HUES48 (cell line): ENCODE data around the gene RALGAPA2.

ENCODE experiments used
- H3K27ac ChIP-seq: one replicate; pipeline ENCODE4 v1.7.0; 2013; ENCODE audit warnings: low read depth, low read length, inconsistent platforms
- H3K27me3 ChIP-seq: 2 replicates; pipeline ENCODE4 v1.6.1; 2013; ENCODE audit warnings: mild to moderate bottlenecking, low read length; ENCODE audit not compliant: control insufficient read depth, insufficient read depth
- H3K36me3 ChIP-seq: 2 replicates; pipeline ENCODE4 v1.6.1; 2013; ENCODE audit warnings: low read length; ENCODE audit not compliant: control insufficient read depth, insufficient read depth
- H3K4me1 ChIP-seq: 2 replicates; pipeline ENCODE4 v1.6.1; 2013; ENCODE audit warnings: mild to moderate bottlenecking, low read length; ENCODE audit not compliant: control insufficient read depth, insufficient read depth
- H3K4me3 ChIP-seq: 2 replicates; pipeline ENCODE4 v1.5.1; 2013; ENCODE audit warnings: mild to moderate bottlenecking, low read depth, low read length
- H3K9ac ChIP-seq: 2 replicates; pipeline ENCODE4 v1.6.1; 2013; ENCODE audit warnings: mild to moderate bottlenecking, low read depth, low read length, moderate library complexity
- H3K9me3 ChIP-seq: 2 replicates; pipeline ENCODE4 v1.6.1; 2013; ENCODE audit warnings: low read length; ENCODE audit not compliant: control insufficient read depth, insufficient read depth

Gene RALGAPA2

GRCh38 chr20:20407891-20408805 is 304.3 kb downstream of the RALGAPA2 start:
- peaks cover 49% of the 10 kb centered on the region for H3K4me1 ChIP-seq
- no peaks in the 10 kb centered on the region for H3K36me3 ChIP-seq
- H3K4me3 ChIP-seq, result no peak overlapping the region
- H3K27ac ChIP-seq, result no peak overlapping the region
- H3K9ac ChIP-seq, result no peak overlapping the region
- H3K9me3 ChIP-seq, result no peaks in the 10 kb centered on the region
- H3K27me3 ChIP-seq, result no peaks in the 10 kb centered on the region

DNA sequence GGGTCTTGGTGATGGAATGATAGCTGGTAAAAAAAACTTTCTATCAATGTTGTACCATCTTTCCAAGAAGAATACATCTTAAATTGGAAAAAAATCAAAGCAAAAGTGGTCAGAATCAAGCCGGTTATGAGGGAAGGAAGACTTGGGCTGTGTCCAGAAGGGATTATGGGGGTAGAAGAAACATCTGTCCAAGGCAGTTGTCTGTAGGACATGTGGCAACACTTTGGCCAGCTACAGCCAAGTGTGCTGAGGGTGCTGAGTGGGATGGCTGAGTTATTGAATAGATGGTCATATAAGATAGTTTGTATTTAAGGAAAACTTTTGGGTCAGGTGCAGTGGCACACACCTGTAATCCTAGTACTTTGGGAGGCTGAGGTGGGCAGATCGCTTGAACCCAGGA is 306.1 kb downstream of the RALGAPA2 start:
- Histone ChIP-seq H3K9me3 (no peaks in the 10 kb centered on the region), H3K9ac (no peak overlapping the region), H3K4me1 (peaks cover 32% of the 10 kb centered on the region), H3K36me3 (no peaks in the 10 kb centered on the region), H3K4me3 (no peak overlapping the region), H3K27ac (no peak overlapping the region), H3K27me3 (no peaks in the 10 kb centered on the region)

DNA sequence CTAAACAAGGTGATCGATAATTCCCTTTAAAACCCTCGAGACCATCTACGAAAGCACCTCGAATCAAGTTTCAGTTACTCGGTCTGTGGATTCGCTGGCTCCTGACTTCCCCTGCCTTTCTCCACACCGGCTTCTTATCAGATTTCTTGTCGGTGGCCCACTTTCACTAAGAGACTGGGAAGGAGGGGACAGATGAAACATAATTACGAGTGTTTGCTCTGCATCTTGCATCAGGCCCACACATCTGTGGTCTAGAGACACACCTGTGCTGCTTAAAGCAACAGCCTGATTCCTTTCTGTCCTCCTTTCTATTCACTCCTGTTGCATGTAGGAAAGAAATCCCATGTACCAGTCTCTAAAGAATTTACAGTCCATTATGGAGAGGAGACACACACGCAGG is 306.8 kb downstream of the RALGAPA2 start:
- Histone ChIP-seq H3K27me3 (no peaks in the 10 kb centered on the region), H3K9ac (no peak overlapping the region), H3K4me3 (no peak overlapping the region), H3K9me3 (no peaks in the 10 kb centered on the region), H3K36me3 (no peaks in the 10 kb centered on the region), H3K4me1 (peaks cover 25% of the 10 kb centered on the region), H3K27ac (no peak overlapping the region)

DNA sequence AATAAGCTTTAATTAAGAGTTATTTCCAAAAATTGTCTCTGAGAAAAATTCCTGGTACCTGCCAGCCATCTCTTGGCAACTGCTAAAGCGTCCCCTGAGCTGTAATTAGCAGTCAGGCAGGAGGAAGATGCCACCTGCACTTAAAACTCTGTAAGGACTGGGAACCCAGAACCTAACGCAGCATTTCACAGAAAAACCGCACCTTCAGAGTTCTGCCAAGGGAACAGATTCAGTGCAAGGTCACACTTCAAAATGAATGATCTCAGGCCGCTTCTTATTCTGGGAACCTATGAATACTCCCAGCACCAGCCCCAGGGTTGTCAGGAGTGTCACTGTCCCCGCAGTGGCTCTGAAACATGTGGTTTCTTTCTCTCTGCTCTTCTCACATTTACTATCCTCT is 307.8 kb downstream of the RALGAPA2 start:
- H3K27ac ChIP-seq, result no peak overlapping the region

DNA sequence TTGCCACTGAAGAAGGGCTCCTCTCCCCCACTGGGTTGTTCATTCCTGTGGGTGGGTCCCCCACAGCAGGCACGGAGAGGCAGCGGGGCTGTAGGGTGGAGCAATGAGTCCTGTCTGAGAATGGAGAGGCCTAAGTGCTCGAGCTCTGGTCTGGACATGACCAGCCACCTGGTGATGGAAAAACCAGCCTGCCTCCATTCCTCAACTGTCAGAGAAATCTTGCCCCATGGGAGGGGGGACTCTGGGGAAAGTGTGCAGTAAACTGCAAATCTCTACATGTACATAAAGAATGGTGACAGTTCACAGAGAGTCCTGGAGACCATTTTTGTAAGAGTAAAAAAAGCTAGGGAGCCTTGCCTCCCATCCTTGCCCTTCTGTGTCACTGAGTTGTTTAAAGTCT is 310.5 kb downstream of the RALGAPA2 start:
- Histone ChIP-seq H3K27me3 (no peaks in the 10 kb centered on the region), H3K9ac (no peak overlapping the region), H3K27ac (no peak overlapping the region), H3K4me1 (no peaks in the 10 kb centered on the region), H3K36me3 (no peaks in the 10 kb centered on the region), H3K4me3 (no peak overlapping the region), H3K9me3 (no peaks in the 10 kb centered on the region)

More for the DNA sequence above, 307.8 kb downstream of the RALGAPA2 start:
- Histone ChIP-seq H3K36me3 (no peaks in the 10 kb centered on the region), H3K27me3 (no peaks in the 10 kb centered on the region), H3K9ac (no peak overlapping the region), H3K4me1 (peaks cover 15% of the 10 kb centered on the region; the same call in 1 of the 2 replicates), H3K9me3 (no peaks in the 10 kb centered on the region), H3K4me3 (no peak overlapping the region)

- no peaks in the 10 kb centered on the region for H3K27me3 ChIP-seq
- H3K36me3 ChIP-seq, result no peaks in the 10 kb centered on the region
- H3K9me3 ChIP-seq, result no peaks in the 10 kb centered on the region
- no peak overlapping the region for H3K27ac ChIP-seq
- H3K9ac ChIP-seq, result no peak overlapping the region
- H3K4me1 ChIP-seq, result 0 out of 2 replicates have a peak, but pooled peaks cover 7% of the 10 kb centered on the region
- no peak overlapping the region for H3K4me3 ChIP-seq
Measured at GRCh38 chr20:20399531-20400500, 312.6 kb downstream of the RALGAPA2 start.

GRCh38 chr20:20398123-20398522 is 314.3 kb downstream of the RALGAPA2 start:
- Histone ChIP-seq H3K9me3 (no peaks in the 10 kb centered on the region), H3K4me3 (no peak overlapping the region), H3K36me3 (no peaks in the 10 kb centered on the region), H3K4me1 (0 out of 2 replicates have a peak, but pooled peaks cover 7% of the 10 kb centered on the region), H3K27me3 (no peaks in the 10 kb centered on the region), H3K9ac (no peak overlapping the region), H3K27ac (no peak overlapping the region)

GRCh38 chr20:20396794-20397193 is 315.6 kb downstream of the RALGAPA2 start:
- Histone ChIP-seq H3K9ac (no peak overlapping the region), H3K4me3 (no peak overlapping the region), H3K9me3 (no peaks in the 10 kb centered on the region), H3K27ac (no peak overlapping the region), H3K27me3 (no peaks in the 10 kb centered on the region), H3K4me1 (0 out of 2 replicates have a peak, but pooled peaks cover 7% of the 10 kb centered on the region), H3K36me3 (no peaks in the 10 kb centered on the region)

DNA sequence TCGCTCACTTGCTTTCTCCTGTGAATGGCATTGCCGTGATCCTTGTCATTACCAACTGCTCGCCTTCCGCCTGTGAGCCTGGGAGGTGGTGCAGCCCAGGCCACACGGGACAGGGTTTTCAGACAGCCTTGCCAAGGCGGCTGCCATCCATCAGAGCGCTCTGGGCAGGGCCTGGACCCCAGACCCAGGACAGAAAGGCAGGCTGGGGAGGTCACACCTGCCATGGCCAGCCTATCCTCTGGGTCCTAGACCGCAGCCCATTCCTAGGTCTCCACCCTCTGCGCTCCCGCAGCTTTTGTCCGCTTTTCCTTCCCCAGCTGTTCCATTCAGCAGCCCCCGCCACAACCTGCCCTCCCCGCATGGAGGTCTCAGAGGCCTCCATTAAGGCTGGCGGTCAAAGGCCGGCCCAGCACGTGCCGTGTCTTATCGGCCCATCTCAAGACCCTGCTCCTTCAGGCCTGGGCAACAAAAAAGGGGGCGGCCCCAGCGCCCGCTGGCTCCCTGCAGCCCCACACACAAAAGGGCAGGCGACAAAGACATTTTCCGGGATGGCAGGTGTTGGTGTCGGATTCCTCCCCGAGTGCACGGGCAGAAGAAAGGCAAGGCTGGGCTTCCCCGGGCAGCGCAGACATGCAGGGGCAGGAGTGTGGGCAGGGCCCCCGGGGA is 316.4 kb downstream of the RALGAPA2 start:
- no peaks in the 10 kb centered on the region for H3K27me3 ChIP-seq
- H3K4me3 ChIP-seq, result no peak overlapping the region
- H3K27ac ChIP-seq, result no peak overlapping the region
- H3K36me3 ChIP-seq, result no peaks in the 10 kb centered on the region
- no peak overlapping the region for H3K9ac ChIP-seq
- 0 out of 2 replicates have a peak, but pooled peaks cover 7% of the 10 kb centered on the region for H3K4me1 ChIP-seq
- H3K9me3 ChIP-seq, result no peaks in the 10 kb centered on the region

DNA sequence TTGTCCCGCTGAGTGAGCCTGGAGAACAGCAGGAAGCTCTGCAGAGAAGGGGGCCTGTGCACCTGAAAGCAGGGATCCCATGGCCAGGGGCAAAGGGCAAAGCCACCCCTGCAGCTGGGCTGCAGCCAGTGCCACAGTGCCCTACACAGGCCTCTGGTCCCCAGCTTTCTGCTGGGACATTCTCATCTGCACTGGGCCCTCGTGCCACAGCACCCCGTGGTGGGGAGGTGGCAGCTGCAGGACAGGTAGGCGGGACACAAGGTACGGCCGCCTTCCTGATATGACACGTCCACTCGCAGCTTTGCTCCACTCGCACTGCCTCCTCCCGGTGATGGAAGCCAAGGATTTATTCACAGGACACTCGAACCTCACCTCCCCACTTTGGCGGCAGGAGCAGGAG is 317.4 kb downstream of the RALGAPA2 start:
- 0 out of 2 replicates have a peak, but pooled peaks cover 7% of the 10 kb centered on the region for H3K4me1 ChIP-seq
- no peak overlapping the region for H3K9ac ChIP-seq
- no peak overlapping the region for H3K27ac ChIP-seq
- no peaks in the 10 kb centered on the region for H3K36me3 ChIP-seq
- no peak overlapping the region for H3K4me3 ChIP-seq
- no peaks in the 10 kb centered on the region for H3K27me3 ChIP-seq
- H3K9me3 ChIP-seq, result no peaks in the 10 kb centered on the region
